Skeletal muscle tissue (tissue), 4 donors: ENCODE data around the gene PADI3. TPM values are rescaled to one million over a fixed set of nuclear protein-coding genes. Genes with fewer than 3 reads are reported as not detected.

Source experiments
- H3K27ac ChIP-seq: one replicate; pipeline ENCODE4 v1.7.0; 2013; ENCODE audit warnings: mild to moderate bottlenecking, low read depth, low read length, inconsistent platforms
- H3K27me3 ChIP-seq, 3 donors: one replicate each; pipeline ENCODE4 v1.7.0; 2013; ENCODE audit warnings: low read length in 3 of 3; ENCODE audit not compliant: control insufficient read depth in 3 of 3, insufficient read depth in 3 of 3
- H3K36me3 ChIP-seq, 3 donors: one replicate each; pipeline ENCODE4 v1.7.0; 2013; ENCODE audit warnings: low read length in 3 of 3; ENCODE audit not compliant: control insufficient read depth in 3 of 3, insufficient read depth in 3 of 3
- H3K4me1 ChIP-seq, 3 donors: one replicate each; pipeline ENCODE4 v1.7.0; 2013; ENCODE audit warnings: low read length in 3 of 3, mild to moderate bottlenecking in 3 of 3; ENCODE audit not compliant: control insufficient read depth in 3 of 3, insufficient read depth in 3 of 3
- H3K4me3 ChIP-seq, 3 donors: one replicate each; pipeline ENCODE4 v1.7.0; 2013; ENCODE audit warnings: low read length in 3 of 3
- H3K9ac ChIP-seq, 3 donors: one replicate each; pipeline ENCODE4 v1.7.0; 2013; ENCODE audit warnings: low read length in 3 of 3, mild to moderate bottlenecking in 3 of 3, moderate library complexity in 2 of 3, low read depth in 1 of 3
- H3K9me3 ChIP-seq, 3 donors: one replicate each; pipeline ENCODE4 v1.7.0; 2013; ENCODE audit warnings: low read length in 3 of 3; ENCODE audit not compliant: control insufficient read depth in 3 of 3
- total RNA-seq: library from RNA; depleted of rRNA; stranded (reverse); fragments of >200 nt; gene quantifications from one replicate; pipeline ENCODE4 v1.2.3, GENCODE V29; 2014
- donor health status: Osteomylitis.

The PADI3 gene
- total RNA-seq, 1 donor from 2014 or later = not detected

DNA sequence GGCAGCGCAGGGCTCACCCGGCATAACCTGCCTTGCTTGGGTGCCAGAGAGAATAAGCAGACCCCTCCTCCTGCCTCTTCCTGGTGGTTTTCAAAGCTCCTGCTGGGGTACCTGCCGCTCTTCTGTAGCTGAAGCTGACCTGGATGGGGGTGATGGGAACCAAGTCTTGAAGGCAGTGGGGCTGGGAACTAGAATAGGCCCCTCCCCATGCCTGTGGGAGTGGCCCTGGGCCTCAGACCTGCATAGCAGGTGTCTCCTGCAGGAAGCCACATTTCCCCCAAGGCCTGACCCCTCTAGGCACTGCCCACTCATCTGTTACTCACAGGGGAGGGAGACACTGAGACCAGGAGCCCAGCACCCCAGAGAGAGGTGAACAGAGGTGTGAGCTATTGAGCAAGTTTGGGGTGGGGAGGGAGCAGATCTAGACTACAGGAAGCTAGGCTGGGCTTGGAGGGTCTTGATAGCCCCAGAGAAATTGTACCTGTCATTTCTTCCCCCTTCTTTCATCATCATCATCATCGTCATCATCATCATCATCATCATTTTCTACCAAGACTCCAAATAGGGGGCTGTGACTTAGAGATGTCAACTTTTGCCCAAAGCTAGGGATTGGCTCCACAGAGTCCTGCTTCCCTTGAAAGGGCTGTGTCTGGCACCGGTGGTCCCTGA, 33.9 kb upstream of the PADI3 start:
- Histone ChIP-seq H3K9ac (no peak overlapping the region), H3K9me3 (no peaks in the 10 kb centered on the region), H3K4me1 (peaks cover 0 to 11% (median 9%) of the 10 kb centered on the region in 3 donors), H3K4me3 (no peak overlapping the region), H3K27ac (no peak overlapping the region), H3K27me3 (peaks cover 50 to 67% (median 57%) of the 10 kb centered on the region in 3 donors), H3K36me3 (no peaks in the 10 kb centered on the region)

DNA sequence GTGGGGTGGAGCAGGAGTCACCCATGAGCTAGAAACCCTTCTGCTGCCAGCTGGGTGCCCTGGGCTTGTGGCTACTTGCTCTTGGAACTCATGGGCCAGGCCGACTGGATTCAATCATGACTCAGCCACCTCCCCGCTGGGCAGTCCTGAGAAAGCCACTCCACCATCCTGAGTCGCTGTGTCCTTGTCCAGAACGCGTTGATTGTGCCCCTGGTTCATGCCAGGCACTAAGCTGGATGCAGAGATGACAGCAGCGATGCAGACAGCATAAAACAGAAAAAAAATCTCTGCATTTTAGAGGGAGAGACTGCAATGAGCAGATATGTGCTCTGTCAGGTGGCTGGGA, 33.4 kb upstream of the PADI3 start:
- peaks cover 0 to 11% (median 9%) of the 10 kb centered on the region in 3 donors for H3K4me1 ChIP-seq
- H3K27ac ChIP-seq = no peak overlapping the region
- no peaks in the 10 kb centered on the region for H3K9me3 ChIP-seq
- peaks cover 50 to 72% (median 61%) of the 10 kb centered on the region in 3 donors for H3K27me3 ChIP-seq
- no peak overlapping the region for H3K4me3 ChIP-seq
- no peaks in the 10 kb centered on the region for H3K36me3 ChIP-seq
- H3K9ac ChIP-seq = no peak overlapping the region

DNA sequence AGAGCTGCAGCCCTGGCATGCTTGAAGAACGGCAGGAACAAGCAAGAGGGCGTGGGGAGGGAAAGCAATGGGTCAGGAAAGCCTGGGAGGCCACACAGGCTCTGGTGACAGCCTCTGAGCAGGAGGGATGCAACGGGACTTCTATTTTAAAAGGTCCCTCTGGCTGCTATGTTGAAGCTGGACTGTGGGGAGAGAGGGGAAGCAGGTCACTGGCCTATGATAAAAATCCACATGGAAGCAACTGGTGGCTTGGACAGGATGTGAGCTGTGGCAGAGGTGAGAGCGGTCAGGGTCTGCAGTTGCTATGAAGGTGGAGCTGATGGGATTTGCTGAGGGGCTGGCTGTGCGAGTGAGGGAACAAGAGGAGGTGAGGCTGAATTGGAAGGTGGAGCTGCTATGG, 32.8 kb upstream of the PADI3 start:
- peaks cover 50 to 78% (median 66%) of the 10 kb centered on the region in 3 donors for H3K27me3 ChIP-seq
- no peaks in the 10 kb centered on the region for H3K36me3 ChIP-seq

DNA sequence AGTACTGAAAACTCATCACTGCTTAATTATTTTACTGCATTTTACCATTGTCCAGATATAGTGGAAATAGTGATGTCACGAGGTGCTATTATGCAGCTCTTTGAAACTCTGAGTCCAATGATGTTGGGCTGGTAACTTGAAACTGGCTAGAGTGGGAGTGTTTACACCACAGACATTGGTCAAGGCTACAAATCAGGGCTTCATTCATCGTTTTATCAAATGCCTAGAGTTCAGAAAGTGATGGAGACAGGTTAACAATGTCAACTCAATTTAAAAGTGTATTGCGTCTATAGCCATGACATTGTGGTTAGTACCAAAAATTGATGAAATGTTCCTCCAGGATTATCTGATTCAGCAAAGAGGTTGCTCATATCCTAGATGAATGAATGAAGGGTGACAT, 31.3 kb upstream of the PADI3 start:
- Histone ChIP-seq H3K36me3 (no peaks in the 10 kb centered on the region), H3K9ac (no peak overlapping the region), H3K27me3 (peaks cover 48 to 77% (median 65%) of the 10 kb centered on the region in 3 donors), H3K4me1 (peaks cover 0 to 8% (median 8%) of the 10 kb centered on the region in 3 donors), H3K9me3 (no peaks in the 10 kb centered on the region), H3K4me3 (no peak overlapping the region), H3K27ac (no peak overlapping the region)

More for the DNA sequence above, 32.8 kb upstream of the PADI3 start:
- no peak overlapping the region for H3K4me3 ChIP-seq
- H3K9me3 ChIP-seq = no peaks in the 10 kb centered on the region
- H3K4me1 ChIP-seq = peaks cover 0 to 11% (median 9%) of the 10 kb centered on the region in 3 donors
- H3K9ac ChIP-seq = no peak overlapping the region
- no peak overlapping the region for H3K27ac ChIP-seq

DNA sequence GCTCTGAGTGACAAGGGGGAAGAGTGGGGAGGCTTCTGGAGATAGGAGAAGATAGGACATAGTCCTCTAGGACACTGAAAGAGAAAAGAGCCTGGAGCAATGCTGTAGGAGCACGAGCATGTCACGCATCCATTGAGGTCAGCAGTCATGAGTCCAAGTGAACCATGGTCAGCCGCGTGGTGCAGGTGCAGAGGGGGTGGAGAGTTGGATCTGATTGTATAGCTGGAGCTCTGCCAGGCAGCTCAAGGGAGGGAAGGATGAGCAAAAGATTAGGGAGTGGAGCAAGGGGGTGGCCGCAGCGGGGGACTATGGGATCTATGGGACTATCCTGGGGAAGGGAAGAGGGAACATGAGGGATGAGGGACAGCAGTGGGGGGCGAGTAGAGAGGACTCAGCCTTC, 30.0 kb upstream of the PADI3 start:
- Histone ChIP-seq H3K27me3 (peaks cover 37 to 74% (median 64%) of the 10 kb centered on the region in 3 donors), H3K4me3 (no peak overlapping the region), H3K36me3 (no peaks in the 10 kb centered on the region), H3K4me1 (no peaks in the 10 kb centered on the region), H3K9me3 (no peaks in the 10 kb centered on the region), H3K27ac (no peak overlapping the region), H3K9ac (no peak overlapping the region)

DNA sequence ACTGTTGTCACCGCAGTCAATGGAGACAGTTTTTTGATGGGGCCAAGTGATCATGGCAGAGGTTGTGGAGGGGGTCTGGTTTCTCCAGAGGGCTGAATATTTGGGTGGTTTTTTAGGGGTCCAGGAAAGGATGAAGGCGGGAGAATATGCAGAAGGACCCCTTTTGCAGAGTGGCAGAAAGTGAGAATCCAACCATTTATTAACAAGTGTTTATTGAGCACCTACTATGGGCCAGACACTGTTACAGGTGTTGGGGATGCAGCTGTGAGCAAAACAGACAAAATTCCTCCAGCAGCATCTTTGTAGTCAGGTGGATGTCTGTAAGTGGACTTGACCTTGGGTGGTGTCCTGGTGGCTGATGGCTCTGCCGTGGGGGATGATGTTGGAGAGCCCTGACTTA, 28.6 kb upstream of the PADI3 start:
- H3K27ac ChIP-seq = no peak overlapping the region
- no peaks in the 10 kb centered on the region for H3K4me1 ChIP-seq
- peaks cover 25 to 71% (median 58%) of the 10 kb centered on the region in 3 donors for H3K27me3 ChIP-seq
- no peaks in the 10 kb centered on the region for H3K36me3 ChIP-seq
- no peak overlapping the region for H3K9ac ChIP-seq
- no peaks in the 10 kb centered on the region for H3K9me3 ChIP-seq
- H3K4me3 ChIP-seq = no peak overlapping the region

DNA sequence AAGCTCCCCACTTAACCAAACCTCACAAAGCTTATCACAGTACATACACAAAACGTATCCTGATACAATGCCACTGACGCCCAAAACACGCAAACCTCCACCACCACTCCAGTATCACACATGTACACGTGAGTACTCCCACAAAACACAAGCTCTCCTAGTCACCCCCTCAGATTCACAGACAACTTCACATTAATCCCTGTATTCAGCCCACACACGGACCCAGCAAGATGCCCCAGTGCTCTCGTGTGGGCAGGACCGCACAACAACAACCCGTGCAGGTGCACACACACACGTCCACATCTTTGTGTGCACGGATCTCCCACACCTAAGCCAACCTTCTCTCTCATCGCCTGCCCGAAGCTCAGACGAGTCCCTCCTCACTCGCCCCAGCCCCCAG, 26.3 kb upstream of the PADI3 start:
- Histone ChIP-seq H3K4me3 (no peak overlapping the region), H3K9me3 (no peaks in the 10 kb centered on the region), H3K27me3 (peaks cover 10 to 57% (median 53%) of the 10 kb centered on the region in 3 donors)

DNA sequence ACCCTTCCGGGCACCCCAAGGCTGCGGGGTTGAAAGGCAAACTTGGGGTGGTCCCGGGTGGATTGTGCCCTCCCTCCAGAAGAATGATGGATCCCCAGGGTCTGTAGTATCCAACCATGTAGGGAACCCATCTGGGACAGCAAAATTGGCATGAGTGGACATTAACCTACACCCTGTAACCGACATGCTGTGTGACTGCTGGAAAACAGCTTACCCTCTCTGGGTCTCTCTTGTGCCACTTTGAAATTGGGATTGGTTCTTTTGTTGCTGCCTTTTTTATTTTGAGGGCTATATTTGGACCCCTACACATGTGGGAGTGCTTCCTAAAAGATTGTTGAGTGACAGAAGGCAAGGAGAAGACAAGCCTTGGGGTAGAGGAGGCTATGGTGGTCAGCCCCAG, 24.5 kb upstream of the PADI3 start:
- peaks cover 8 to 47% (median 42%) of the 10 kb centered on the region in 3 donors for H3K27me3 ChIP-seq

More for the DNA sequence above, 26.3 kb upstream of the PADI3 start:
- H3K27ac ChIP-seq = no peak overlapping the region
- H3K36me3 ChIP-seq = no peaks in the 10 kb centered on the region
- no peaks in the 10 kb centered on the region for H3K4me1 ChIP-seq
- H3K9ac ChIP-seq = no peak overlapping the region

DNA sequence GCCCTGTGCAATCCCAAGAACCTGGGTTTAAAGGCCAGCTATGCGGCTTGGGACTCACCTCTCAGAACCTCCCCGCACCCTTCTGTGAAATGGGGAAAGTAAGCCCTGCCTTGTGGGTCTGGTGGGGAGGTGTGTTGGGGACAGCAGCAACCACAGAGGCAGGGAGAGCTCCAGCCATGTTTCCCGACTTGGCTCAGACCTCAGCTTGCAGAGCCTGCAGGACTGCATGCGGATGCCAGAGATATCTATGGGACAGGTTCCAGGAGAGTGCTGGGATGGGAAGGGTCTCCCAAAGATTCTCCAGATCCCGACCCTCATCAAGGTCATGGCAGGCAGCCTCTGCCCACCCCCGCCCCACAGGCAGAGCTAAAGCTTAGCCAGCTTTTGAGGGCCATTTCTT, 23.8 kb upstream of the PADI3 start:
- H3K27ac ChIP-seq = no peak overlapping the region
- no peak overlapping the region for H3K4me3 ChIP-seq
- H3K9me3 ChIP-seq = no peaks in the 10 kb centered on the region
- H3K9ac ChIP-seq = no peak overlapping the region
- H3K36me3 ChIP-seq = no peaks in the 10 kb centered on the region
- no peaks in the 10 kb centered on the region for H3K4me1 ChIP-seq
- peaks cover 3 to 39% (median 37%) of the 10 kb centered on the region in 3 donors for H3K27me3 ChIP-seq

More for the DNA sequence above, 24.5 kb upstream of the PADI3 start:
- H3K36me3 ChIP-seq = no peaks in the 10 kb centered on the region
- no peak overlapping the region for H3K9ac ChIP-seq
- H3K9me3 ChIP-seq = no peaks in the 10 kb centered on the region
- H3K27ac ChIP-seq = no peak overlapping the region
- H3K4me1 ChIP-seq = no peaks in the 10 kb centered on the region
- no peak overlapping the region for H3K4me3 ChIP-seq

DNA sequence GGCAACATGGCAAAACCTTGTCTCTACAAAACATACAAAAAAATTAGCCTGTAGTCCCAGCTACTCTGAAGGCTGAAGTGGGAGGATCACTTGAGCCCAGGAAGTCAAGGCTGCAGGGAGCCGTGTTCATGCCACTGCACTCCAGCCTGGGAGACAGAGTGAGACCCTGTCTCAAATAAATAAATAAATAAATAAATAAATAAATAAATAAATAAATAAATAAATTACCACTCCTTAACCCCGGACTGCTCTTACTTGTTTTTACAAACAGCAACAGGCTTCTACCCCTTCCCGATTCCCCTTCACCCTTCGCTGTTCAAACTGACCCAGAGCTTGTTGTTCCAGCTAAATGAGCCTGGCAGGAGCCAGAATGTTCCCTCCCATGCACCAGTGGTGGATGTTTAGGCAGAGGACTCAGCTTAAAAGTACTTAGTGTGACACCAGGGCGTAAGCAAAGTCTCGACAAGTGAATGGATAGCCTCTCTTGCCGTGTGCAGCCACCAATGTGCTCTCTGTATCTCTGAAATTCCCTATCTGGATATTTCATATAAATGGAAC, 21.5 kb upstream of the PADI3 start:
- Histone ChIP-seq H3K9me3 (no peaks in the 10 kb centered on the region), H3K4me1 (no peaks in the 10 kb centered on the region), H3K4me3 (no peak overlapping the region), H3K9ac (no peak overlapping the region), H3K27ac (no peak overlapping the region), H3K36me3 (no peaks in the 10 kb centered on the region), H3K27me3 (peaks cover 0 to 30% (median 21%) of the 10 kb centered on the region in 3 donors)
